DMS53 treated with DMSO at 0.1 percent for 48 hours (cell line): Measurements from ENCODE around the gene TMEM98.
"Not testable (repeated sequence)": the region's sequence is repeated elsewhere in the genome, so short reads cannot be mapped to it uniquely, and the experiment has no call there.

ENCODE experiments used
- DNase-seq: peaks from one replicate; lab custom pipeline; 2025; ENCODE audit not compliant: unreplicated experiment; lab: John Stamatoyannopoulos, UW

Gene TMEM98

GRCh38 chr17:32941419-32942032, 13.6 kb downstream of the TMEM98 start:
- DNase-seq, result no peak

- DNase-seq, result no peak
These were observed 15.3 kb downstream of the TMEM98 start for GRCh38 chr17:32943206-32943605.

GRCh38 chr17:32943647-32944191, 15.8 kb downstream of the TMEM98 start:
- DNase-seq, result no peak

- DNase-seq, result no peak
These were observed 16.5 kb downstream of the TMEM98 start for GRCh38 chr17:32944248-32945020.

- no peak for DNase-seq
These were observed 18.6 kb downstream of the TMEM98 start for GRCh38 chr17:32946375-32947135.

- no peak for DNase-seq
These were observed 19.8 kb downstream of the TMEM98 start for GRCh38 chr17:32947736-32948135.

- DNase-seq, result no peak
These were observed 21.2 kb downstream of the TMEM98 start for GRCh38 chr17:32949181-32949580.

GRCh38 chr17:32952491-32952890, 24.5 kb downstream of the TMEM98 start:
- DNase-seq, result not testable (repeated sequence)

- DNase-seq, result no peak
These were observed 25.1 kb downstream of the TMEM98 start for GRCh38 chr17:32953045-32953444.

GRCh38 chr17:32953857-32954256, 25.9 kb downstream of the TMEM98 start:
- no peak for DNase-seq

GRCh38 chr17:32954477-32954876, 26.5 kb downstream of the TMEM98 start:
- DNase-seq, result no peak

- no peak for DNase-seq
These were observed 27.2 kb downstream of the TMEM98 start for GRCh38 chr17:32955155-32955554.

- no peak for DNase-seq
These were observed 28.5 kb downstream of the TMEM98 start for GRCh38 chr17:32956240-32956970.

- no peak for DNase-seq
These were observed 30.5 kb downstream of the TMEM98 start for GRCh38 chr17:32958418-32958817.

- no peak for DNase-seq
These were observed 32.9 kb downstream of the TMEM98 start for GRCh38 chr17:32960815-32961214.

GRCh38 chr17:32962320-32962711, 34.4 kb downstream of the TMEM98 start:
- DNase-seq, result no peak

- no peak for DNase-seq
These were observed 36.6 kb downstream of the TMEM98 start for GRCh38 chr17:32964541-32964940.

GRCh38 chr17:32969231-32969630, 41.3 kb downstream of the TMEM98 start:
- DNase-seq, result not testable (repeated sequence)

- DNase-seq, result no peak
These were observed 42.3 kb downstream of the TMEM98 start for GRCh38 chr17:32970281-32970680.

- DNase-seq, result no peak
These were observed 43.2 kb downstream of the TMEM98 start for GRCh38 chr17:32971171-32971570.

- no peak for DNase-seq
These were observed 48.2 kb downstream of the TMEM98 start for GRCh38 chr17:32976131-32976530.
